Lower leg skin (tissue), 4 donors: ENCODE data around the gene WIPF1. TPM values are rescaled to one million over a fixed set of nuclear protein-coding genes. Genes with fewer than 3 reads are reported as not detected.

Experiments
- DNase-seq, 2 donors: peaks; one replicate each; pipeline ENCODE4 v3.0.0-alpha.2; 2019; ENCODE audit warnings: low spot score in 2 of 2
- H3K4me3 ChIP-seq: fragments of 200-600 bp; sonication (generic); 2 replicates; pipeline ENCODE4 v1.5.1; 2017; ENCODE audit warnings: mild to moderate bottlenecking, low read depth; ENCODE audit not compliant: poor library complexity, severe bottlenecking
- POLR2A ChIP-seq, 2 donors: fragments of 450-650 bp; IDR thresholded peaks; one replicate each; pipeline ENCODE4 v1.6.1; 2016 to 2017; ENCODE audit warnings: antibody characterized with exemption in 2 of 2, mild to moderate bottlenecking in 1 of 2, moderate library complexity in 1 of 2
- WGBS, 2 donors: methylation state at CpG; one replicate each; pipeline ENCODE4 v1.1.5; 2018; 5-methylcytosine and 5-hydroxymethylcytosine counted together
- intact Hi-C: fragments of 100-400 bp; cut with DNase I; formaldehyde crosslinking; loops from one replicate; pipeline ENCODE4 v1.15.0; 2023; ENCODE audit warnings: low total_unique reads
- total RNA-seq, 4 donors: library from RNA; depleted of rRNA; stranded (reverse); fragments of >200 nt; gene quantifications; one replicate each; pipeline ENCODE4 v1.1.0, GENCODE V29; 2016
- TF ChIP-seq, protein P1 (sequence below), 3 donors: fragments of 450-650 bp; IDR thresholded peaks; one replicate each; pipeline ENCODE4 v1.5.1; 2016; ENCODE audit warnings: antibody characterized with exemption in 3 of 3, mild to moderate bottlenecking in 3 of 3, moderate library complexity in 2 of 3

The WIPF1 gene
- total RNA-seq, 4 donors from 2014 or later, result 5.0 to 12.4 (median 9.1) TPM

DNA sequence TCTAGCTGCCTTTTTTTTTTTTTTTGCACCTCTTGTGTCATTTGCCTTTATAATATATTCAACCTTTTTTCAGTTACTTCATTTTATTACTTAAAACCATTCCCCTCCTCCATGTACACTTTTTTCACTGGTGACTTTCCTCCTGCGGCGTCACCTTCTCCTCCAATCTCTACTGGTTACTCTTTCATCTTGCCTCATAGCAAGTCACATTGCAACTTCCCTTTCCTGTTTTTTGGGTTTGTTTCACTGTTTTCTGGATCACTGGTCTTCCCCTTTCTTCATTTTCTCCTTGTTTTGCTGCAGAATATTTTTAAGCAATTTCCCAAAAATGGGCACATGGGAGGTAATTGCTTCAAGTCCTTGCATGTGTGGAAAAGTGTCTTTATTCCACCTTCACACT, 73.1 kb downstream of the WIPF1 start:
- intact Hi-C loops, result no loop called here
- TF ChIP-seq POLR2A (IDR thresholded peaks at IDR 0.05), result no peak
- TF ChIP-seq, protein P1, sequence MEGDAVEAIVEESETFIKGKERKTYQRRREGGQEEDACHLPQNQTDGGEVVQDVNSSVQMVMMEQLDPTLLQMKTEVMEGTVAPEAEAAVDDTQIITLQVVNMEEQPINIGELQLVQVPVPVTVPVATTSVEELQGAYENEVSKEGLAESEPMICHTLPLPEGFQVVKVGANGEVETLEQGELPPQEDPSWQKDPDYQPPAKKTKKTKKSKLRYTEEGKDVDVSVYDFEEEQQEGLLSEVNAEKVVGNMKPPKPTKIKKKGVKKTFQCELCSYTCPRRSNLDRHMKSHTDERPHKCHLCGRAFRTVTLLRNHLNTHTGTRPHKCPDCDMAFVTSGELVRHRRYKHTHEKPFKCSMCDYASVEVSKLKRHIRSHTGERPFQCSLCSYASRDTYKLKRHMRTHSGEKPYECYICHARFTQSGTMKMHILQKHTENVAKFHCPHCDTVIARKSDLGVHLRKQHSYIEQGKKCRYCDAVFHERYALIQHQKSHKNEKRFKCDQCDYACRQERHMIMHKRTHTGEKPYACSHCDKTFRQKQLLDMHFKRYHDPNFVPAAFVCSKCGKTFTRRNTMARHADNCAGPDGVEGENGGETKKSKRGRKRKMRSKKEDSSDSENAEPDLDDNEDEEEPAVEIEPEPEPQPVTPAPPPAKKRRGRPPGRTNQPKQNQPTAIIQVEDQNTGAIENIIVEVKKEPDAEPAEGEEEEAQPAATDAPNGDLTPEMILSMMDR (IDR thresholded peaks at IDR 0.05), result no peak
- 82 to 85% methylated on average over 2 of the region's 2 CpGs for WGBS, 2 donors

DNA sequence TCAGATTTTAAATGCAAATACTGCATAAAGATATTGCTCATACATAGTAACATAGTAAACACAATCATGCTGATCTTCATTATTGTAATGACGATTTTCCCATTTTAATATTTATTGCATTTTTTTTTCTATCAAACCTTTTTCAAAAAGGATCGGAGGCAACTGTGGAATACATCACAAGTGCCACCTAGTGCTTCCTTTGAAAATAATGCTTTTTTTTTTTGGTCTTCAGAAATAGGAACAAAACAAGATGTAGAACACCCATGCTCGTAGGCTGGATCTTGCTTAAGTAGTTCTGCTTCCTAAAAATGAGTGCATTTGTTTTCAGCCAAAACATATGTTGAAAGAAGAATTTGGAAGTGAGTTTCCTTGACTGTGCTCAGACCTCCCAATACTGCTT, 75.1 kb downstream of the WIPF1 start:
- intact Hi-C loops, result no loop called here
- DNase-seq, result no peak
- no peak overlapping the region for H3K4me3 ChIP-seq
- WGBS, 2 donors, result 11 to 13% methylated on average over 3 of the region's 3 CpGs
- TF ChIP-seq, protein P1 (IDR thresholded peaks at IDR 0.05), result no peak
- TF ChIP-seq POLR2A (IDR thresholded peaks at IDR 0.05), result no peak

More for the DNA sequence above, 73.1 kb downstream of the WIPF1 start:
- no peak overlapping the region for H3K4me3 ChIP-seq
- DNase-seq, result no peak

DNA sequence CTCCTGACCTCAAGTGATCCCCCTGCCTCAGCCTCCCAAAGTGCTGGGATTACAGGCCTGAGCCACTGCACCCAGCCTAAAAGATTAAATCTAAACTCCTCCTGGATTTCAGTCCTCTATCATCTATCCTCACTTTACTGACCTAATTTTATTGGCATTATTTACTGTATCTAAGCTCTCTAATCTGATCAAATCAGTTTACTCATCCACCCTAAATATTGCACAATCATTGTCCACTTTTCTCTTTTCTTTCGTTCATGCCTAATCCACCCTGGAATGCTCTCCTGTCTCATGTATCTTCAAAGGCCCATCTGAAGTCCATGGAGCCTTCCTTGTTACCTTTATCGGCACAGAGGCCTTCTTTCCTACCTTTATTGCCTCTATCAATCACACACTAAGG, 79.2 kb downstream of the WIPF1 start:
- TF ChIP-seq POLR2A (IDR thresholded peaks at IDR 0.05), result no peak
- TF ChIP-seq, protein P1 (IDR thresholded peaks at IDR 0.05), result no peak
- intact Hi-C loops, result no loop called here
- DNase-seq, result no peak
- no peak overlapping the region for H3K4me3 ChIP-seq
- WGBS, 2 donors, result 58 to 62% methylated on average over 2 of the region's 2 CpGs

DNA sequence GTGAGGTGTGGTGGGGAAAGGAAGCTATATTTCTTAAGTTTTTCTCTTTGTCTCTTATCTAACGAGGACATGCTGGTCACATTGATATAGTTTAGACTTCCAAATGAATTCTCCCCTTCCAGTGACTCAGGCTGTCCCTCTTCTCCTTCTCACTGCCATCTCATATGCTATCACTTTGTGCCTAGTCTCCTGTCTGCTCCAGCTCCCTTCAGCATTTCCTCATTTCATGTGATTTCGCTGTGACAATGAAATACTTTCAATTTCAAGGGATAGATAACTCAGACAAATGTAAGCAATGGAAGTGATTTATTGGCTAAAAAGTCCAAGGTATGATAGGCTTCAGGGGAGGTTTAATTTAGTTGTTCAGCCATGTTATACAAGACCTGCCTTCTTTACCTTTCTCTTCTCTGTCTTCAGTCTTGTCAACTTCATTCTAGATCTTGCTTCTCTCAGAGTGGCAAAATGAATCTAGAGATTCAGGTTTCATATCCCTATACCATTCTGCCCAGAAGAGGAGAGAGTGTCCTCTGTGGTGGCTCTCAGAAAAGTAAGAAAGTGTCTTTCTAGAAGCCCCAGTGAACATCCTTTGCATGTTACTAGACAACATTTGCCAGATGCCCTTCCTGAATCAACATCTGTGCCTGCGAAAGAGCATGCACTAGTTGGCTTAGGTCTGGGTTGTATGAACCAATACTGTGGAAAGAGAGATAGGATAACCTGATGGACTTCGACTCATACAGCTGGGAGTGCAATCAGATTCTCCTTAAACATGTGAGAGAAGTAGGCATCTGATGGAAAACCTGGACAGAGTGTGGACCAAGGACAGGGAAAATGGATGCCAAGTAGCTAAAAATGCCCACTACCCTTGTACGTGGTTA, 80.9 kb downstream of the WIPF1 start:
- TF ChIP-seq POLR2A (IDR thresholded peaks at IDR 0.05), result no peak

DNA sequence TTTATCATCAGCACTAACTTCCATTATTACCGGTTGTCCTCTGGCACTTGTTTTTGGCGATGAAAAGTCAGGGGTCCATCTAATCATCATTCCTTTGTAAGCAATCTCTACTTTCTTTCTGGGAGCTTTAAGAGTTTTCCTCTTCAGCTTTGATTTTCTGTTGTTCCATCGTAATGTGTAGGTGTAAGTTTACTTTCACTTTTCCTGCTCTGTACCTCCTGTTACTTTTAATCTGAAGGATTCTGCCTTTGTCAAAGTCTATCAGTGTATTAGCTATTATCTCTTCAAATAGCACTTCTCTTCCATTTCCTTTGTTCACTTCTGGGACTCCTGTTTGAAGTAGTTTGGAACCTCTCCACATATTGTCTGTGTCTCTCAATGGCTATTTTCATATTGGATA, 85.3 kb downstream of the WIPF1 start:
- TF ChIP-seq, protein P1 (IDR thresholded peaks at IDR 0.05), result no peak
- no peak for TF ChIP-seq POLR2A (IDR thresholded peaks at IDR 0.05)
- 80 to 87% methylated on average over 3 of the region's 3 CpGs for WGBS, 2 donors
- H3K4me3 ChIP-seq, result no peak overlapping the region
- no peak for DNase-seq
- intact Hi-C loops, result no loop called here

More for the DNA sequence above, 80.9 kb downstream of the WIPF1 start:
- no peak overlapping the region for H3K4me3 ChIP-seq
- no peak for DNase-seq
- intact Hi-C loops, result no loop called here
- WGBS, 2 donors, result 83 to 85% methylated on average over 5 of the region's 5 CpGs

DNA sequence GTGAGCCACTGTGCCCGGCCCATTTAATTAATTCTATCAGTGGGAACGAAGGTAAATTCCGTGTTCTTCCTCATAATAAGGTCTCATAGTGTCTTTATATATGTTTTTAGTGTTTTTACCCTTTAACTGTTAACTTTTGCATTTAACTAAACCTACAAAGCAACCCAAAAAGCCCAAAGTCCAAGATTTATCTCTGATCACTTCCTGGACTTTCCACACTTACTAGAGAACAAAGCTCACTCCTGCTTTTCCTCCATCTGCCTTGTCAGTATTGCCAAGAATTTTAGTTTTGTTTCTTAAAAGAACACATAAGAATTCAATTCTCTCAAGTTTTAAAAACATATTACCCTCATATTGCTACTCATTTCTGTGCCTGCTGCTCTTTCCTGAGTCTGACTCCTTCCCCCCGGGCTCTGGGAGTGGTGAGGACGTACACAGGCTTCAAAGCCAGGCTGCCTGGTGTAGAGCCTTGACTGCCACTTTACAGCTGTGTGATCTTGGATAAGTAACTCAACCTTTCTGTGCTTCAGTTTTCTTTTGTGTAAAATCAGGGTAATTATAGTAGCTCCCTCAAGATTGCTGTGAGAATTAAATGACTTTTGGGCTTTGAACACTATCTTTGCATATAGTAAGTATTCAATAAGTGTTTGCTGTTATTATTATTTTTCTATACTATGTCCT, 85.9 kb downstream of the WIPF1 start:
- intact Hi-C loops, result no loop called here
- no peak overlapping the region for H3K4me3 ChIP-seq
- TF ChIP-seq POLR2A (IDR thresholded peaks at IDR 0.05), result no peak
- TF ChIP-seq, protein P1 (IDR thresholded peaks at IDR 0.05), result no peak
- WGBS, 2 donors, result 49 to 50% methylated on average over 5 of the region's 5 CpGs
- DNase-seq, result no peak
